K562 (cell line): ENCODE data around the gene HMGN2. TPM values are rescaled to one million over a fixed set of nuclear protein-coding genes. Genes with fewer than 3 reads are reported as not detected.

Experiments
- CBFA2T2 ChIP-seq: fragments of 450-650 bp; conservative IDR thresholded peaks from 2 replicates; pipeline ENCODE4 v1.6.1; 2017; ENCODE audit warnings: mild to moderate bottlenecking
- EHMT2 ChIP-seq: fragments of 450-650 bp; IDR thresholded peaks from 2 replicates; pipeline ENCODE4 v1.6.1; 2018; ENCODE audit warnings: antibody characterized with exemption
- NR2C1 ChIP-seq, 2 experiments: fragments of 450-650 bp; IDR thresholded peaks; 2 replicates each; pipeline ENCODE4 v1.6.1; 2017; ENCODE audit warnings: mild to moderate bottlenecking in 2 of 2, antibody characterized with exemption in 1 of 2, inconsistent platforms in 1 of 2, missing compliant biosample characterization in 1 of 2, missing genetic modification characterization in 1 of 2
- PRMT5 ChIP-seq: sonication (generic); formaldehyde crosslinking; IDR thresholded peaks from 2 replicates; pipeline ENCODE4 v1.5.0; 2020; ENCODE audit warnings: missing genetic modification reagents
- RAD51 ChIP-seq: fragments of 450-650 bp; IDR thresholded peaks from 2 replicates; pipeline ENCODE4 v1.7.1; 2016; ENCODE audit warnings: low read depth, mild to moderate bottlenecking, borderline replicate concordance
- SMAD3 ChIP-seq: fragments of 450-650 bp; formaldehyde crosslinking; conservative IDR thresholded peaks from 2 replicates; pipeline ENCODE4 v1.4.0; 2020; ENCODE audit warnings: mild to moderate bottlenecking
- SPI1 ChIP-seq: IDR thresholded peaks from 2 replicates; pipeline ENCODE4 v1.6.1; 2011; ENCODE audit warnings: low read depth, low read length, control low read depth, borderline replicate concordance
- YY1 ChIP-seq, 3 experiments: IDR thresholded peaks; 2 replicates each; pipeline ENCODE4 v1.6.1; 2011; ENCODE audit warnings: low read length in 2 of 3, mild to moderate bottlenecking in 2 of 3, moderate library complexity in 2 of 3, borderline replicate concordance in 1 of 3, control low read depth in 1 of 3, low read depth in 1 of 3; ENCODE audit not compliant: insufficient read depth in 3 of 3, insufficient replicate concordance in 2 of 3, control insufficient read depth in 1 of 3, insufficient read length in 1 of 3; ENCODE audit errors: extremely low read depth in 1 of 3
- ZNF174 ChIP-seq: fragments of 250-450 bp; sonication (Bioruptor Pico); IDR thresholded peaks from 2 replicates; pipeline ENCODE4 v1.4.0; 2020; ENCODE audit warnings: mild to moderate bottlenecking
- ZNF175 ChIP-seq: fragments of 200-800 bp; sonication (Bioruptor generic); IDR thresholded peaks from 2 replicates; pipeline ENCODE4 v1.6.1; 2016; ENCODE audit warnings: low read depth, mild to moderate bottlenecking, missing genetic modification characterization, missing compliant biosample characterization
- polyA plus RNA-seq, 8 experiments: library from polyadenylated mRNA; depleted of rRNA in 4 of 8; stranded (reverse) in 5 of 8; unstranded in 3 of 8; fragments of >200 nt; fragmentation: Nextera tagmentation in 2 of 8; fragmentation: Illumina TruSeq in 1 of 8; extraction: Ambion mirVana in 2 of 8; extraction: Trizol in 1 of 8; gene quantifications; 2 replicates each; pipeline versions ENCODE4 v1.2.1 to v1.2.3, GENCODE V29; 2011 to 2014; ENCODE audit warnings: inconsistent platforms in 1 of 8, missing spikeins in 1 of 8
- total RNA-seq, 7 experiments: library from RNA; depleted of rRNA in 6 of 7; stranded (reverse); fragments of >200 nt in 6 of 7; fragmentation: Illumina TruSeq in 2 of 7; extraction: Trizol in 2 of 7; gene quantifications; 2 replicates each; pipeline versions ENCODE4 v1.2.1 to v1.2.3, GENCODE V29; 2011 to 2021; ENCODE audit warnings: low replicate concordance in 1 of 7
- TF ChIP-seq, protein P1 (sequence below): sonication (generic); formaldehyde crosslinking; IDR thresholded peaks from 2 replicates; pipeline ENCODE4 v1.8.0; 2022; ENCODE audit warnings: mild to moderate bottlenecking, missing genetic modification reagents
- TF ChIP-seq, protein P2 (sequence below): sonication (generic); formaldehyde crosslinking; IDR thresholded peaks from 2 replicates; pipeline ENCODE4 v1.9.0; 2022; ENCODE audit warnings: mild to moderate bottlenecking, missing genetic modification reagents
- TF ChIP-seq, protein P3 (sequence below): sonication (generic); formaldehyde crosslinking; IDR thresholded peaks from 2 replicates; pipeline ENCODE4 v1.5.0; 2020; ENCODE audit warnings: missing genetic modification reagents
- TF ChIP-seq, protein P4 (sequence below): IDR thresholded peaks from 3 replicates; pipeline ENCODE4 v1.6.1; 2011; ENCODE audit warnings: borderline replicate concordance, mild to moderate bottlenecking, moderate library complexity; ENCODE audit not compliant: insufficient read length; ENCODE audit errors: extremely low read depth

HMGN2 gene
- total and polyA plus RNA-seq, 9 of the 15 experiments (the other 6 are each of a cell fraction or from before 2014, with no cell fraction given), result 370 to 1,354 (median 965) TPM

DNA sequence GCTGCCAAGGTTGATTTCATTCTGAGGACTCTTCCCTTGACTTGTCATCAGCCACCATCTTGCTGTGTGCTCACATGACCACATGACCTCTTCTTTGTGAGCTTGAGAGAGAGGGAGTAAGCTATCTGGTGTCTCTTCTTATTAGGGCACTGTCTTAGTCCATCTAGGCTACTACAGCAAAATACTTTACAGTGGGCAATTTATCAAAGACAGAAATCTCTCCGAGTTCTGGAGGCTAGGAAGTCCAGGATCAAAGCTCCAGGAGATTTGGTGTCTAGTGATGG lies 45.5 kb downstream of the HMGN2 start (continued):
- TF ChIP-seq, protein P1, sequence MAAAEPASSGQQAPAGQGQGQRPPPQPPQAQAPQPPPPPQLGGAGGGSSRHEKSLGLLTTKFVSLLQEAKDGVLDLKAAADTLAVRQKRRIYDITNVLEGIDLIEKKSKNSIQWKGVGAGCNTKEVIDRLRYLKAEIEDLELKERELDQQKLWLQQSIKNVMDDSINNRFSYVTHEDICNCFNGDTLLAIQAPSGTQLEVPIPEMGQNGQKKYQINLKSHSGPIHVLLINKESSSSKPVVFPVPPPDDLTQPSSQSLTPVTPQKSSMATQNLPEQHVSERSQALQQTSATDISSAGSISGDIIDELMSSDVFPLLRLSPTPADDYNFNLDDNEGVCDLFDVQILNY (CRISPR knock-in tag), result no peak
- 0 out of 2 replicates have a peak, but pooled peaks have one; percentile 55 for TF ChIP-seq EHMT2
- 0 out of 2 replicates have a peak, but pooled peaks have one; percentile 4 for TF ChIP-seq CBFA2T2
- TF ChIP-seq NR2C1 (IDR thresholded peaks at IDR 0.05), result no peak
- peak; percentile 43; the same call in 1 of the 2 replicates for TF ChIP-seq NR2C1 (tag; IDR thresholded peaks at IDR 0.05)
- TF ChIP-seq ZNF175 (CRISPR knock-in tag), result peak; percentile 37; the same call in 1 of the 2 replicates
- TF ChIP-seq, protein P2, sequence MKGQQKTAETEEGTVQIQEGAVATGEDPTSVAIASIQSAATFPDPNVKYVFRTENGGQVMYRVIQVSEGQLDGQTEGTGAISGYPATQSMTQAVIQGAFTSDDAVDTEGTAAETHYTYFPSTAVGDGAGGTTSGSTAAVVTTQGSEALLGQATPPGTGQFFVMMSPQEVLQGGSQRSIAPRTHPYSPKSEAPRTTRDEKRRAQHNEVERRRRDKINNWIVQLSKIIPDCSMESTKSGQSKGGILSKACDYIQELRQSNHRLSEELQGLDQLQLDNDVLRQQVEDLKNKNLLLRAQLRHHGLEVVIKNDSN (CRISPR knock-in tag), result peak; percentile 60
- TF ChIP-seq, protein P3, sequence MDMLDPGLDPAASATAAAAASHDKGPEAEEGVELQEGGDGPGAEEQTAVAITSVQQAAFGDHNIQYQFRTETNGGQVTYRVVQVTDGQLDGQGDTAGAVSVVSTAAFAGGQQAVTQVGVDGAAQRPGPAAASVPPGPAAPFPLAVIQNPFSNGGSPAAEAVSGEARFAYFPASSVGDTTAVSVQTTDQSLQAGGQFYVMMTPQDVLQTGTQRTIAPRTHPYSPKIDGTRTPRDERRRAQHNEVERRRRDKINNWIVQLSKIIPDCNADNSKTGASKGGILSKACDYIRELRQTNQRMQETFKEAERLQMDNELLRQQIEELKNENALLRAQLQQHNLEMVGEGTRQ, result peak; percentile 70
- peak; percentile 31; the same call in 1 of the 2 replicates for TF ChIP-seq SPI1
- no peak for TF ChIP-seq PRMT5 (CRISPR knock-in tag)
- no peak for TF ChIP-seq SMAD3 (CRISPR knock-in tag)
- no peak for TF ChIP-seq ZNF174 (CRISPR knock-in tag)
- TF ChIP-seq RAD51, result peak; percentile 65; the same call in 1 of the 2 replicates
- TF ChIP-seq, protein P4, sequence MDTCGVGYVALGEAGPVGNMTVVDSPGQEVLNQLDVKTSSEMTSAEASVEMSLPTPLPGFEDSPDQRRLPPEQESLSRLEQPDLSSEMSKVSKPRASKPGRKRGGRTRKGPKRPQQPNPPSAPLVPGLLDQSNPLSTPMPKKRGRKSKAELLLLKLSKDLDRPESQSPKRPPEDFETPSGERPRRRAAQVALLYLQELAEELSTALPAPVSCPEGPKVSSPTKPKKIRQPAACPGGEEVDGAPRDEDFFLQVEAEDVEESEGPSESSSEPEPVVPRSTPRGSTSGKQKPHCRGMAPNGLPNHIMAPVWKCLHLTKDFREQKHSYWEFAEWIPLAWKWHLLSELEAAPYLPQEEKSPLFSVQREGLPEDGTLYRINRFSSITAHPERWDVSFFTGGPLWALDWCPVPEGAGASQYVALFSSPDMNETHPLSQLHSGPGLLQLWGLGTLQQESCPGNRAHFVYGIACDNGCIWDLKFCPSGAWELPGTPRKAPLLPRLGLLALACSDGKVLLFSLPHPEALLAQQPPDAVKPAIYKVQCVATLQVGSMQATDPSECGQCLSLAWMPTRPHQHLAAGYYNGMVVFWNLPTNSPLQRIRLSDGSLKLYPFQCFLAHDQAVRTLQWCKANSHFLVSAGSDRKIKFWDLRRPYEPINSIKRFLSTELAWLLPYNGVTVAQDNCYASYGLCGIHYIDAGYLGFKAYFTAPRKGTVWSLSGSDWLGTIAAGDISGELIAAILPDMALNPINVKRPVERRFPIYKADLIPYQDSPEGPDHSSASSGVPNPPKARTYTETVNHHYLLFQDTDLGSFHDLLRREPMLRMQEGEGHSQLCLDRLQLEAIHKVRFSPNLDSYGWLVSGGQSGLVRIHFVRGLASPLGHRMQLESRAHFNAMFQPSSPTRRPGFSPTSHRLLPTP, result no peak
- peak in 1 of 3 experiments; percentile 64 for TF ChIP-seq YY1 (IDR thresholded peaks at IDR 0.05; ENCODE audit: borderline replicate concordance in 1 of 3, control insufficient read depth in 1 of 3, extremely low read depth in 1 of 3, insufficient read depth in 3 of 3, insufficient read length in 1 of 3, insufficient replicate concordance in 2 of 3, low read depth in 1 of 3, low read length in 2 of 3)
